ENCODE measurements around the gene ZNF385D. TPM values are rescaled to one million over a fixed set of nuclear protein-coding genes. Genes with fewer than 3 reads are reported as not detected.

ZNF385D gene
- total RNA-seq, 1 donor from 2014 or later: 0.41 TPM

DNA sequence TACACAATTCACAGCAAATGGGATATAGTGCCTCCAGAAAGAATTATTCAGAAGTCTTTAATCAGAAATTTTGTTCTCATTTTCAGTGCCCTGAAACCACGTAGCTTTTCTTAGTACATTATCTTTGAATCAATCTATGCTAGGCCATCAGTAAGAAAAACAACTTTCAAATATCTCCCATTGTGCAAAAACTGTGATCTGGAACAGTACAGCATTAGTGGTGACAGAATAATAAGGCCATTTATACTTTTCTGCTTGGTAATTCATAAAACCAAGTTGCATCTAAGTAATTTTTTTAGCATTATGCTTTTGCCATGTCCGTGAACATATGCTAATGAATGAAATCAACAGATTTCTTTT, 35.4 kb upstream of the ZNF385D start:
- Mint-ChIP-seq H3K27ac (ENCODE audit: unreplicated experiment) (no peak overlapping the region), H3K4me3 (ENCODE audit: unreplicated experiment) (no peak overlapping the region), H3K36me3 (ENCODE audit: low read depth, unreplicated experiment) (no peaks in the 10 kb centered on the region), H3K4me1 (ENCODE audit: unreplicated experiment) (peaks cover 18% of the 10 kb centered on the region), H3K27me3 (ENCODE audit: unreplicated experiment) (peaks cover 1% of the 10 kb centered on the region), H3K9me3 (ENCODE audit: unreplicated experiment) (no peaks in the 10 kb centered on the region)
- DNase-seq (ENCODE audit: low spot score): no peak
- TF ChIP-seq, protein P1, sequence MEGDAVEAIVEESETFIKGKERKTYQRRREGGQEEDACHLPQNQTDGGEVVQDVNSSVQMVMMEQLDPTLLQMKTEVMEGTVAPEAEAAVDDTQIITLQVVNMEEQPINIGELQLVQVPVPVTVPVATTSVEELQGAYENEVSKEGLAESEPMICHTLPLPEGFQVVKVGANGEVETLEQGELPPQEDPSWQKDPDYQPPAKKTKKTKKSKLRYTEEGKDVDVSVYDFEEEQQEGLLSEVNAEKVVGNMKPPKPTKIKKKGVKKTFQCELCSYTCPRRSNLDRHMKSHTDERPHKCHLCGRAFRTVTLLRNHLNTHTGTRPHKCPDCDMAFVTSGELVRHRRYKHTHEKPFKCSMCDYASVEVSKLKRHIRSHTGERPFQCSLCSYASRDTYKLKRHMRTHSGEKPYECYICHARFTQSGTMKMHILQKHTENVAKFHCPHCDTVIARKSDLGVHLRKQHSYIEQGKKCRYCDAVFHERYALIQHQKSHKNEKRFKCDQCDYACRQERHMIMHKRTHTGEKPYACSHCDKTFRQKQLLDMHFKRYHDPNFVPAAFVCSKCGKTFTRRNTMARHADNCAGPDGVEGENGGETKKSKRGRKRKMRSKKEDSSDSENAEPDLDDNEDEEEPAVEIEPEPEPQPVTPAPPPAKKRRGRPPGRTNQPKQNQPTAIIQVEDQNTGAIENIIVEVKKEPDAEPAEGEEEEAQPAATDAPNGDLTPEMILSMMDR (IDR thresholded peaks at IDR 0.05; ENCODE audit: unreplicated experiment): no peak

DNA sequence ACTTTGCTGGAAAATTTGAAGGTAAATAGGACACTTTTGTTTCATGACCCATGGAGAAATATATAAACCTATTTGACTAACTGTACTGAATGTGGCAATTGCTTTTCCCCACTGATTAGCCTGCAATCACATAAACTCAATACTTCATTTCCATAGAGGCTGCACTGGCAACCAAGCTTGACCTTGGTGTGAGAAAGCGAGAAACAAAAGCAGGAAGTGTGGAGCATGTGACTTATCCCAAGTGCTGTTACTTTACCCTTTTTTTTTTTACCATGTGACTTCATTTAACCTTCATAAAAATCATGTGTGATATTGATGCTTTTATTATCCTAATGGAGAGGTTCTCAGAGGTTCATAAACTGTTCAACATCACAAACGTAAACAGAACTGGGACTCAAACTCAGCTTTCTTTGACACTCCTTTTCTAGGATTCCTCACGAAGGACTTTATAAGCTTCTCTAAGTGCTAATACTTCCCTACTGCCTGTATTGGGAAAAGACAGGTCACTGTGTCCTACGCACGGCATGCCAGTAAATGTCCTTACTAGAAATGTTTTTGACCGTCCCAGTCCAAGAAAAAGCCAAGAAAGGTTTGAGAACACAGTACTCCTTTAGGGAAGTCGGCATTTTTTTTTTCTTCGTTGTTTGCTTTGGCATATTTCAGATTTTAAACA, 34.9 kb upstream of the ZNF385D start:
- Mint-ChIP-seq H3K27me3 (ENCODE audit: unreplicated experiment) (peaks cover 1% of the 10 kb centered on the region), H3K4me1 (ENCODE audit: unreplicated experiment) (peaks cover 18% of the 10 kb centered on the region), H3K4me3 (ENCODE audit: unreplicated experiment) (no peak overlapping the region), H3K36me3 (ENCODE audit: low read depth, unreplicated experiment) (no peaks in the 10 kb centered on the region), H3K9me3 (ENCODE audit: unreplicated experiment) (no peaks in the 10 kb centered on the region), H3K27ac (ENCODE audit: unreplicated experiment) (peak overlapping the region; percentile 28)
- TF ChIP-seq, protein P1 (IDR thresholded peaks at IDR 0.05; ENCODE audit: unreplicated experiment): no peak
- DNase-seq (ENCODE audit: low spot score): no peak

DNA sequence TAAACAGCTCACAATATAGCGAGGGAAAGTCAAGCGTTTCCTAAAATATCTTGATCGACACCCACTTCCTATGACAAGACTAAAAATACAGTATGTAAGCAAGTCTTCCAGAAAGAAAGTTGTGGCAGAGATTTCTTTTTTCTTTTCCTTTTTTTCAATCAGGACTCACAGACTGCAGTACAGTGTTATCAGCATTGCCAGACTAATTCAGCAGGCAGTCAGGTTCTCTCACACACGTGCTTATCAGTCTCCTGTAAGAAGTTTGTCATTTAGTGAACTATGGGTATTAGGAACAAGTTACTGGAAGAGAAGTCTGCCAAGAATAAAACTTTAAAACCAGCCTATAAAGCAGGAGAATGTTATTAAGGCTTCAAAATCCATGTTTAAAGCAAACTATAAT, 32.8 kb upstream of the ZNF385D start:
- H3K27me3 Mint-ChIP-seq (ENCODE audit: unreplicated experiment): peaks cover 1% of the 10 kb centered on the region
- TF ChIP-seq, protein P1 (IDR thresholded peaks at IDR 0.05; ENCODE audit: unreplicated experiment): no peak
- H3K9me3 Mint-ChIP-seq (ENCODE audit: unreplicated experiment): no peaks in the 10 kb centered on the region
- H3K4me3 Mint-ChIP-seq (ENCODE audit: unreplicated experiment): no peak overlapping the region
- peaks cover 18% of the 10 kb centered on the region for H3K4me1 Mint-ChIP-seq (ENCODE audit: unreplicated experiment)
- H3K27ac Mint-ChIP-seq (ENCODE audit: unreplicated experiment): peak overlapping the region; percentile 62
- no peaks in the 10 kb centered on the region for H3K36me3 Mint-ChIP-seq (ENCODE audit: low read depth, unreplicated experiment)
- no peak for DNase-seq (ENCODE audit: low spot score)

DNA sequence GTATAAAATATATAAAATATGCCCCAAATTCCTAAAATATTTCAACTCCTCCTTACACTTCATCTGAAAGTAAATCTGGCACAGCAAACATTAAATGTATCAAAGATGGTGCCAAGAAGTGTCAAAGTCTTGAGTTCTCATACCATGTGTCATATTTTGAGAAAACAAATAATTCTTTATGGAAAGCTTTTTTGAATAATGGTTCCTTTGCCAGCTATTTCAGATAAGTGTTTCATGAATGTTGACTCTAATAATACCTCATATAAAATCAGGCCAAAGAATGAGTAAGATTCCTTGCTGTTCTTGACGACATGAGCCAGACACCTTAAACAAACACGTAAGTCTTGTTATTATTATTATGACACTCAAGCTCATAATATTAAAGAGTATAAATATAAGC, 30.3 kb upstream of the ZNF385D start:
- Mint-ChIP-seq H3K4me3 (ENCODE audit: unreplicated experiment) (no peak overlapping the region), H3K27me3 (ENCODE audit: unreplicated experiment) (no peaks in the 10 kb centered on the region), H3K27ac (ENCODE audit: unreplicated experiment) (no peak overlapping the region), H3K36me3 (ENCODE audit: low read depth, unreplicated experiment) (no peaks in the 10 kb centered on the region), H3K9me3 (ENCODE audit: unreplicated experiment) (no peaks in the 10 kb centered on the region), H3K4me1 (ENCODE audit: unreplicated experiment) (peaks cover 18% of the 10 kb centered on the region)
- TF ChIP-seq, protein P1 (IDR thresholded peaks at IDR 0.05; ENCODE audit: unreplicated experiment): no peak
- no peak for DNase-seq (ENCODE audit: low spot score)

DNA sequence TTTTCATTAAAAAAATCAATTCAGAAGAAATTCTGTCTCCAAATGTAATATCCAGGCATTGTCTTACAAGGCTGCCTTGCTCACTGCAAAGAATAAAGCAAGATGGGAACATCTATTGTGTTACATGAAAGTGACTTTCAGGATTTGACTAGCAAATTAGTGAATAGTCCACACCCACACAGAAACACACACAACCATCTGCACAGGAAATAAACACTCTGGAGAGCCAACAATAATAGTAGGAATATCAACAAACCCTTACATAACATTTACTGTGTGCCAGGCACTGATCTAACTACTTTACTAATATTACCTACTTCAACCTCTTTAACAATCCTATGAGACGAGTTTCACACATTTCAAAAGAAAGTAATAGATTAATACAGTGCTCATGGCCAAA, 28.9 kb upstream of the ZNF385D start:
- TF ChIP-seq, protein P1 (IDR thresholded peaks at IDR 0.05; ENCODE audit: unreplicated experiment): no peak
- Mint-ChIP-seq H3K27ac (ENCODE audit: unreplicated experiment) (no peak overlapping the region), H3K27me3 (ENCODE audit: unreplicated experiment) (no peaks in the 10 kb centered on the region), H3K9me3 (ENCODE audit: unreplicated experiment) (no peaks in the 10 kb centered on the region), H3K4me3 (ENCODE audit: unreplicated experiment) (no peak overlapping the region), H3K4me1 (ENCODE audit: unreplicated experiment) (peaks cover 11% of the 10 kb centered on the region), H3K36me3 (ENCODE audit: low read depth, unreplicated experiment) (no peaks in the 10 kb centered on the region)
- no peak for DNase-seq (ENCODE audit: low spot score)

Measured in endothelial cell (in vitro differentiated cells).